Neural progenitor cell (in vitro differentiated cells): ENCODE results near the gene KRT10.

Source experiments
- EZH2phosphoT487 ChIP-seq: fragments of 200-600 bp; sonication (generic); IDR thresholded peaks from 2 replicates; pipeline ENCODE4 v1.6.1; 2017; ENCODE audit warnings: antibody characterized with exemption
- TF ChIP-seq, protein P1 (sequence below): fragments of 200-600 bp; sonication (generic); IDR thresholded peaks from 2 replicates; pipeline ENCODE4 v1.5.1; 2017; ENCODE audit warnings: antibody characterized with exemption, mild to moderate bottlenecking

DNA sequence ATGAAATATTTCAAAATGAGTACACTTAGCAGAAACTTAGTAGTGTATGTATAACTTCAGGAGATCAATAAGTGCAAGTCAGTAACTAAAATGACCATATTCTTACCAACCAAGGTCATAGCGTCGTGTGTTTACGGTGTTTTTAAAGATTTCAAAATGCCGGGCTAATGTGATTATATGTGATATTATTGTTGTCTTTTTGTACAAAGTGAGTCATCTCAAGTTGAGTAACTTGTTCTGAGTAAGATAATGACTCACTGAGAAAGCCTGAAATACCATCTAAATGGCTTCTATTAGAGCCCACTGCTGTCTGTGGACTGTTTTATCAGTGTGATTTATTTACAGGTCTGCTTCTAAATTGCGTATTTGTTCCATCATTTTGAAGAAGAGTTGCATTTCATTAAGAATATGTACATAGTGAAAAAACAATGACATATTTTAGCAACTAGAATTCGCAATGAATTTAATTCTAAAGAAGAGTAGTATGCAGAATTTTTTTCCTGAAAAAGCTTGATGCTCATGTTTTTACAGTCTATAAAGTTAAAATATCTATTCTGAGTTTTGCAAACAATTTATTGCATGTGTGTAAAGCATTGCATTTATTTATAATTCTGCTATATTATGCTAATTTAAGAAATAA is 31.9 kb upstream of the KRT10 start:
- no peak for TF ChIP-seq EZH2phosphoT487
- TF ChIP-seq, protein P1, sequence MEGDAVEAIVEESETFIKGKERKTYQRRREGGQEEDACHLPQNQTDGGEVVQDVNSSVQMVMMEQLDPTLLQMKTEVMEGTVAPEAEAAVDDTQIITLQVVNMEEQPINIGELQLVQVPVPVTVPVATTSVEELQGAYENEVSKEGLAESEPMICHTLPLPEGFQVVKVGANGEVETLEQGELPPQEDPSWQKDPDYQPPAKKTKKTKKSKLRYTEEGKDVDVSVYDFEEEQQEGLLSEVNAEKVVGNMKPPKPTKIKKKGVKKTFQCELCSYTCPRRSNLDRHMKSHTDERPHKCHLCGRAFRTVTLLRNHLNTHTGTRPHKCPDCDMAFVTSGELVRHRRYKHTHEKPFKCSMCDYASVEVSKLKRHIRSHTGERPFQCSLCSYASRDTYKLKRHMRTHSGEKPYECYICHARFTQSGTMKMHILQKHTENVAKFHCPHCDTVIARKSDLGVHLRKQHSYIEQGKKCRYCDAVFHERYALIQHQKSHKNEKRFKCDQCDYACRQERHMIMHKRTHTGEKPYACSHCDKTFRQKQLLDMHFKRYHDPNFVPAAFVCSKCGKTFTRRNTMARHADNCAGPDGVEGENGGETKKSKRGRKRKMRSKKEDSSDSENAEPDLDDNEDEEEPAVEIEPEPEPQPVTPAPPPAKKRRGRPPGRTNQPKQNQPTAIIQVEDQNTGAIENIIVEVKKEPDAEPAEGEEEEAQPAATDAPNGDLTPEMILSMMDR = no peak
